ENCODE measurements around the gene DOCK4.

Gene DOCK4

DNA sequence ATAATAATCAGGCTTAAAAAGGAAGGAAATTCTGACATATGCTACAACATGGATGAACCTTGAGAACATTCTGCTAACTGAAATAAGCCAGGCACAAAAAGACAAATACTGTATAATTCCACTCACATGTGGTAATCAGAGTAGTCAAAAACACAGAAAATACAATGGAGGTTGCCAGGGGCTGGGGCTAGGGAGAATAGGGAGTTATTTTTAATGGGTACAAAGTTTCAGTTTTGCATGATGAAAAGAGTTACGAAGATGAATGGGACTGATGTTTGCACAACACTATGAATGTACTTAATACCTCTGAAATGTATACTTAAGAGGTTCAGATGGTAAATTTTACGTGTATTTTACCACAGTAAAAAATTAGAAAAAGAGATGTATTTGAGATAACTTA lies 145.6 kb downstream of the DOCK4 start:
- TF ChIP-seq SPI1 (IDR thresholded peaks at IDR 0.05; ENCODE audit: borderline replicate concordance, low read depth) = no peak
- no peak for TF ChIP-seq POLR2AphosphoS5 (IDR thresholded peaks at IDR 0.05; ENCODE audit: low read depth)
- TF ChIP-seq, protein P1, sequence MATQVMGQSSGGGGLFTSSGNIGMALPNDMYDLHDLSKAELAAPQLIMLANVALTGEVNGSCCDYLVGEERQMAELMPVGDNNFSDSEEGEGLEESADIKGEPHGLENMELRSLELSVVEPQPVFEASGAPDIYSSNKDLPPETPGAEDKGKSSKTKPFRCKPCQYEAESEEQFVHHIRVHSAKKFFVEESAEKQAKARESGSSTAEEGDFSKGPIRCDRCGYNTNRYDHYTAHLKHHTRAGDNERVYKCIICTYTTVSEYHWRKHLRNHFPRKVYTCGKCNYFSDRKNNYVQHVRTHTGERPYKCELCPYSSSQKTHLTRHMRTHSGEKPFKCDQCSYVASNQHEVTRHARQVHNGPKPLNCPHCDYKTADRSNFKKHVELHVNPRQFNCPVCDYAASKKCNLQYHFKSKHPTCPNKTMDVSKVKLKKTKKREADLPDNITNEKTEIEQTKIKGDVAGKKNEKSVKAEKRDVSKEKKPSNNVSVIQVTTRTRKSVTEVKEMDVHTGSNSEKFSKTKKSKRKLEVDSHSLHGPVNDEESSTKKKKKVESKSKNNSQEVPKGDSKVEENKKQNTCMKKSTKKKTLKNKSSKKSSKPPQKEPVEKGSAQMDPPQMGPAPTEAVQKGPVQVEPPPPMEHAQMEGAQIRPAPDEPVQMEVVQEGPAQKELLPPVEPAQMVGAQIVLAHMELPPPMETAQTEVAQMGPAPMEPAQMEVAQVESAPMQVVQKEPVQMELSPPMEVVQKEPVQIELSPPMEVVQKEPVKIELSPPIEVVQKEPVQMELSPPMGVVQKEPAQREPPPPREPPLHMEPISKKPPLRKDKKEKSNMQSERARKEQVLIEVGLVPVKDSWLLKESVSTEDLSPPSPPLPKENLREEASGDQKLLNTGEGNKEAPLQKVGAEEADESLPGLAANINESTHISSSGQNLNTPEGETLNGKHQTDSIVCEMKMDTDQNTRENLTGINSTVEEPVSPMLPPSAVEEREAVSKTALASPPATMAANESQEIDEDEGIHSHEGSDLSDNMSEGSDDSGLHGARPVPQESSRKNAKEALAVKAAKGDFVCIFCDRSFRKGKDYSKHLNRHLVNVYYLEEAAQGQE (IDR thresholded peaks at IDR 0.05; ENCODE audit: insufficient replicate concordance, low read depth) = no peak
- TF ChIP-seq, protein P2, sequence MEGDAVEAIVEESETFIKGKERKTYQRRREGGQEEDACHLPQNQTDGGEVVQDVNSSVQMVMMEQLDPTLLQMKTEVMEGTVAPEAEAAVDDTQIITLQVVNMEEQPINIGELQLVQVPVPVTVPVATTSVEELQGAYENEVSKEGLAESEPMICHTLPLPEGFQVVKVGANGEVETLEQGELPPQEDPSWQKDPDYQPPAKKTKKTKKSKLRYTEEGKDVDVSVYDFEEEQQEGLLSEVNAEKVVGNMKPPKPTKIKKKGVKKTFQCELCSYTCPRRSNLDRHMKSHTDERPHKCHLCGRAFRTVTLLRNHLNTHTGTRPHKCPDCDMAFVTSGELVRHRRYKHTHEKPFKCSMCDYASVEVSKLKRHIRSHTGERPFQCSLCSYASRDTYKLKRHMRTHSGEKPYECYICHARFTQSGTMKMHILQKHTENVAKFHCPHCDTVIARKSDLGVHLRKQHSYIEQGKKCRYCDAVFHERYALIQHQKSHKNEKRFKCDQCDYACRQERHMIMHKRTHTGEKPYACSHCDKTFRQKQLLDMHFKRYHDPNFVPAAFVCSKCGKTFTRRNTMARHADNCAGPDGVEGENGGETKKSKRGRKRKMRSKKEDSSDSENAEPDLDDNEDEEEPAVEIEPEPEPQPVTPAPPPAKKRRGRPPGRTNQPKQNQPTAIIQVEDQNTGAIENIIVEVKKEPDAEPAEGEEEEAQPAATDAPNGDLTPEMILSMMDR (IDR thresholded peaks at IDR 0.05; ENCODE audit: insufficient read depth, low read length) = no peak
- TF ChIP-seq GABPA (IDR thresholded peaks at IDR 0.05; ENCODE audit: low read depth) = no peak
- Histone ChIP-seq H3K27me3 (ENCODE audit: insufficient read depth, poor library complexity, severe bottlenecking) (no peaks in the 10 kb centered on the region), H3K4me3 (replicated peaks; ENCODE audit: insufficient read depth, low read length) (no peak overlapping the region), H3K27ac (replicated peaks) (no peak overlapping the region)
- DNase-seq (ENCODE audit: low read depth in 1 of 2, low spot score in 1 of 2) = no peak

DNA sequence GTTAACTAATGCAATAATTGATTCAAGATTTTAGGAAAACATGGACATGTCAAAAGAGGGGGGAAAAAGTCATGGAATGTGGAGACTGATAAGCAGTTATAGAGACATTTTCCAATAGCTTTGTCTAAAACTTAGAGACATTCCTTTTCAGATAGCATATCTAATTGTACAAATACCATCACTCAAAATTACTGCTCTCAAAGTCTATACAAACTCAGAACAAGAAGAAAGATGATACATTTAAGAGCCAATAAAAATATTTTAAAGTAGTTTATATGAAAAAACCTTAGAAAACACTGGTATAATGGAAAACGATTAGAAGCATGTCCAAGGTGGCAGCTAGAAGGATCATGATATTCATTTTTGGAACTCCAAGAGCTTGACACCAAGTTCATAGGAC lies 146.5 kb downstream of the DOCK4 start:
- DNase-seq (ENCODE audit: low read depth in 1 of 2, low spot score in 1 of 2) = no peak
- Histone ChIP-seq H3K27ac (replicated peaks) (no peak overlapping the region), H3K27me3 (ENCODE audit: insufficient read depth, poor library complexity, severe bottlenecking) (no peaks in the 10 kb centered on the region), H3K4me3 (replicated peaks; ENCODE audit: insufficient read depth, low read length) (no peak overlapping the region)
- TF ChIP-seq POLR2AphosphoS5 (IDR thresholded peaks at IDR 0.05; ENCODE audit: low read depth) (no peak), GABPA (IDR thresholded peaks at IDR 0.05; ENCODE audit: low read depth) (no peak), SPI1 (IDR thresholded peaks at IDR 0.05; ENCODE audit: borderline replicate concordance, low read depth) (no peak)
- TF ChIP-seq, protein P1 (IDR thresholded peaks at IDR 0.05; ENCODE audit: insufficient replicate concordance, low read depth) = no peak
- TF ChIP-seq, protein P2 (IDR thresholded peaks at IDR 0.05; ENCODE audit: insufficient read depth, low read length) = no peak

DNA sequence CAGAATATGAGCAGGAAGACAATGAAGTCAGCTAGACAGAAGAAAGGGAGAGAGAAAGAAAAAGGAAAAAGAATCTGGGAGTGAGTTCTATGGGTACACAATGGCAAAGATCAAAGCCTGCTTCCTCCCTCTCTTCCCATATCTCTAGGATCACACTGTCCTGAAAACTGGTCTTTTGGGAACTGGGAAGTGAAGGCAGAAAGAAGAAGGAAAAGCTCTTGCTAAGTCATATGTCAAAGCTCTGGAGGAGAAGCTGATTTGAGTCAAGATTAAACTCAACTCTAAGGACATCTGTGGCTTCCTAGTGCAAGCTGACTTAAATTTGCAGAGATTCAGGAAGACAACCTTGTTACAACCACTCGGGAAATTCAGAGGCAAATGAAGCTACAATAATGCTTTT lies 147.5 kb downstream of the DOCK4 start:
- no peak for DNase-seq (ENCODE audit: low read depth in 1 of 2, low spot score in 1 of 2)
- TF ChIP-seq SPI1 (IDR thresholded peaks at IDR 0.05; ENCODE audit: borderline replicate concordance, low read depth) = no peak
- TF ChIP-seq GABPA (IDR thresholded peaks at IDR 0.05; ENCODE audit: low read depth) = no peak
- TF ChIP-seq, protein P1 (IDR thresholded peaks at IDR 0.05; ENCODE audit: insufficient replicate concordance, low read depth) = no peak
- no peak for TF ChIP-seq POLR2AphosphoS5 (IDR thresholded peaks at IDR 0.05; ENCODE audit: low read depth)
- TF ChIP-seq, protein P2 (IDR thresholded peaks at IDR 0.05; ENCODE audit: insufficient read depth, low read length) = no peak
- H3K4me3 ChIP-seq (replicated peaks; ENCODE audit: insufficient read depth, low read length) = no peak overlapping the region
- no peaks in the 10 kb centered on the region for H3K27me3 ChIP-seq (ENCODE audit: insufficient read depth, poor library complexity, severe bottlenecking)
- H3K27ac ChIP-seq (replicated peaks) = no peak overlapping the region
